Activated gamma-delta T cell treated with Interleukin-2 at 50 U/mL for 16 hours (primary cell): ENCODE results near the gene GOLGA6L1.
"Not testable (repeated sequence)": the region's sequence is repeated elsewhere in the genome, so short reads cannot be mapped to it uniquely, and the experiment has no call there.

Experiments used
- DNase-seq: peaks from one replicate; pipeline ENCODE4 v3.0.0-alpha.2; 2020

GOLGA6L1 gene

DNA sequence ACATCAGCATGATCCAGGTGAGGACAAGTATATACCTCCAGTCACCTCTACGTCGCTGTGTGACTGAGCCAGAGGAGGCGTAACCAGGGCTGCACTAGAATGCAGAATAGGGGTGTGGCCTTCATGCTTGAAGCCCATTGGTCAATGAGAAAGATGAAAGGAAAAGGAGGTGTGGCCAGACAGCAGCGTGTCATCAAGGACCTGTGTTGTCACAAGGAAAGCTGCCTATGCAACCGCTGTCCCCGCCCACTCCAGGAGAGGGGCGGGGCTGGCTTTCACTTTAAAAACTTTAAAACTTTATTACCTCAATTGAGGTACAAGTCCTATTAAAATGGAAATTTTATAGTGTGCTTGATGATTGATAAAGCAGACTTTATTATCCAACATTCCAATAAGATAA is at the start of gene GOLGA6L1:
Gene GOLGA6L1, minus strand, starts transcription at position 101 of the 400 bp plus-strand sequence. Its CDS starts 91 bp downstream, at position 10.
- DNase-seq, result not testable (repeated sequence)

- not testable (repeated sequence) for DNase-seq
These were observed 44.6 kb upstream of the GOLGA6L1 start for GRCh38 chr15:23181201-23181600.

DNA sequence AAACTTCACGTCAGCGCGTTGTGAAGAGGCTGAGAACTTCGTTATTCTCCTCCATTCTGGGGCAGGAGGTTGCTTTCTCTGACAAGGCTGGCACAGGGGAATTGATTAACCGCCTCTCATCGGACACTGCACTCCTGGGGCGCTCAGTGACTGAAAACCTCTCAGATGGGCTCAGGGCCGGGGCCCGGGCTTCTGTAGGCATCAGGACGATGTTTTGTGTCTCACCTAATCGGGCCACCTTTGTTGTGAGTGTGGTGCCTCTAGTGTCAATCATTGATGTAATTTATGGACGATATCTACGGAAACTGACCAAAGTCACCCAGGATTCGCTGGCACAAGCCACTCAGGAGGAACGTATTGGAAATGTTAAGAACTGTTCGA is 43.9 kb upstream of the GOLGA6L1 start:
- DNase-seq, result not testable (repeated sequence)

- DNase-seq, result not testable (repeated sequence)
These were observed 43.3 kb upstream of the GOLGA6L1 start for GRCh38 chr15:23179768-23180546.

- not testable (repeated sequence) for DNase-seq
These were observed 40.1 kb upstream of the GOLGA6L1 start for GRCh38 chr15:23176683-23177082.

GRCh38 chr15:23175606-23176005 is 39.0 kb upstream of the GOLGA6L1 start:
- DNase-seq, result not testable (repeated sequence)

DNA sequence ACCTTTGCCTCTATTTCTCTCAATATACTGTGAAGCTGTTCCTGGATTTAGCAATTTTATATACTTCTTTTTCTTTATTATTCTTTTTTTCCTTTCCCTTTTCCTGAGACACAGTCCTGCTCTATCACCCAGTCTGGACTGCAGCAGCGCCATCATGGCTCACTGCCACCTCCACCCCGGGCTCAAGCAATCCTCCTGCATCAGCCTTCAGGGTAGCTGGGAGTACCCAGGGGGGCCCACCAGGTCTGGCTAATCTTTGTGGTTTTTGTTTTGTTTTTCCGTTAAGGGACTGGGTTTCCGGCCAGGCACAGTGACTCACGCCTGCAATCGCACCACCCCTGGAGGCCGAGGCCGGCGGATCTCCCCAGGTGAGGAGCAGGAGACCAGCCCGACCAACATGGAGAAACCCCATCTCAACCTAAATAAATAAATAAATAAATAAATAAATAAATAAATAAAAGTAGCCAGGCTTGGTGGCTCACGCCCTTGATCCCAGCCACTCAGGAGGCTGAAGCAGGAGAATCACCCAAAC is 38.1 kb upstream of the GOLGA6L1 start:
- not testable (repeated sequence) for DNase-seq

DNA sequence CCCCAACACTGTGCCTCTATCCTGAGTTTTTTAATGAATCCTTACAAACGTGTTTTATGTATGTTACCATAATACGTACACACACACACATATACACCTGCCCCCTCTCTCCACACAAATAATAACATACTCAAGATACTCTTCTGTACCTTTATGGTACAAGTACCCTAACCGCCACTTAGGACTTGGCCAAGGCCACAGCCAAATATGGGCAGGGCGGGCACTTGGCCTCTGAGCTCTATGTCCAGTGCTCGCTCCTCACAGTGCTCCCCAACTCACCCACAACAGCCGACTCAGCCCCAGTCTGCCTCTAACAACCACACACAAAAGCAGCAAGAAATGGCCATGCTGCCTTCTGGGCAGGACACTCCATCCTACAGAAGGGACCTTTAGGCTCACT is 3.8 kb downstream of the GOLGA6L1 start:
- not testable (repeated sequence) for DNase-seq

DNA sequence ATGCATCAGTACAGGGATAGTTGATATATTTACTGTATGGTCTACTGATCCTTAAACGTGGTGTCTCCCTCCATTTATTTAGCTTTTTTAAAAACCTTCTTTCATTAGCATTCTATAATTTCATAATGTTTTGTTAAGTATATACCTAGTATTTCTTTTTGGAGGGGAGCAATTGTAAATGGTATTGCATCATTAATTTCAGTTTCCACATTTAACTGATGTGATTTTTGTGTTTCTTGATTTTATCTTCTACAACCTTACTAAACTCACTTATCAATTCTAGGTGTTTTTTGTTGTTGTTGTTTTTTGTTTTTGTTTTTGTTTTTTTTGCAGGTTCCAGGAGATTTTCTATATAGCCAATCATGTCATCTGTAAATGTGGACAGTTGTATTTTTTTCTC is 18.4 kb downstream of the GOLGA6L1 start:
- no peak for DNase-seq

DNA sequence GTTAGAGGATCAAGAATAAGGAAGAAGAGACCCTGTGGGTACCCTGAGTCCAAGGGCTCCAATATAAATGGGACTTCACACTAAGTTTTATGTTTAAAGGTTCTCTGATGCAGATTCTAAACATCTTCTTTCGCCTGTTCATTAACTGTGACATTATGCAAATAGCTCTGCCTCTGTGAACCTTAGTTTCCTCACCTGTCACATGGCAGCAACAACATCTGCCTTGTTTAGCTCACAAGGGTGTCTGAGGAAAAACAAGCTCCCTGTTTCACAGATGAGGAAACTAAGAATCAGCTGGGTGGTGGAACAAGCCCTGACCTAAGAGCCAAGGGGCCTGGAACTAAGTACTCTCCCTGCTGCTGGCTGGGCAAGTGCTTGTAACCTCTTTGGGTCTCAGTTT is 40.8 kb downstream of the GOLGA6L1 start:
- DNase-seq, result no peak

GRCh38 chr15:23083115-23083514 is 53.5 kb downstream of the GOLGA6L1 start:
- DNase-seq, result no peak

- not testable (repeated sequence) for DNase-seq
These were observed 54.5 kb downstream of the GOLGA6L1 start for GRCh38 chr15:23081996-23082737.

DNA sequence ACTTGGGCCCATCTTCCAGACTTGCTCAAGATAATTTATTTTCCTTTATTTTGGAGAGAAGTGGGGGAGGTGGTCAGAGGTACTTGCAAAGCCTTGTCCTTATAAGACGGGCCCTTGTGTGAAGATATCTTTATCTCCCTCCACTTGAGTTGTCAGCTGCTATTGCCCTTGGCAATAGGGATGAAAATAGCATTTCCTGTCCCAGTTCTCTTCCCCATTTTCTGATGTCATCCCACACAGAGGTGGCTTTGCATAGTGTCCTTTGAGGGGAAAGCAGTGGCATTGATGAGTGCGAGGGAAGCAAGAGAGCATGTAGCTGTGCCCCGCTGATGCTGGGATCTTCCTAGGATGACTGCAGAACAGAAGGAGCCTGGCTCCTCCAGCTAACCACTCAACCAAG is 55.4 kb downstream of the GOLGA6L1 start:
- DNase-seq, result no peak

- no peak for DNase-seq
These were observed 56.9 kb downstream of the GOLGA6L1 start for GRCh38 chr15:23079766-23080165.
